ENCODE measurements around the gene PSMD1. TPM values are rescaled to one million over a fixed set of nuclear protein-coding genes. Genes with fewer than 3 reads are reported as not detected.
"Not testable (repeated sequence)": the region's sequence is repeated elsewhere in the genome, so short reads cannot be mapped to it uniquely, and the experiment has no call there.

The PSMD1 gene
- total RNA-seq, 1 donor from 2014 or later: 95.1 TPM

GRCh38 chr2:231117922-231118613, 61.4 kb downstream of the PSMD1 start:
- DNase-seq: no peak

- DNase-seq: no peak
Measured at GRCh38 chr2:231118614-231118942, 61.9 kb downstream of the PSMD1 start.

- DNase-seq: no peak
Measured at GRCh38 chr2:231123362-231123898, 66.8 kb downstream of the PSMD1 start.

GRCh38 chr2:231124838-231125568, 68.3 kb downstream of the PSMD1 start, which contains the start of gene HTR2B:
Gene HTR2B, minus strand, starts transcription at chr2:231125042. Its CDS starts 1,278 bp downstream, at chr2:231123764.
- peak; percentile 40 for DNase-seq

- DNase-seq: no peak
Measured at GRCh38 chr2:231126123-231126522, 69.5 kb downstream of the PSMD1 start.

GRCh38 chr2:231127480-231127879, 70.8 kb downstream of the PSMD1 start:
- DNase-seq: no peak

GRCh38 chr2:231127936-231128335, 71.3 kb downstream of the PSMD1 start:
- DNase-seq: no peak

- no peak for DNase-seq
Measured at GRCh38 chr2:231128541-231128940, 71.9 kb downstream of the PSMD1 start.

GRCh38 chr2:231129216-231129615, 72.5 kb downstream of the PSMD1 start:
- DNase-seq: no peak

- DNase-seq: no peak
Measured at GRCh38 chr2:231130336-231131056, 73.8 kb downstream of the PSMD1 start.

- DNase-seq: no peak
Measured at GRCh38 chr2:231132129-231132528, 75.5 kb downstream of the PSMD1 start.

GRCh38 chr2:231133365-231134099, 76.9 kb downstream of the PSMD1 start:
- no peak for DNase-seq

GRCh38 chr2:231134910-231135655, 78.4 kb downstream of the PSMD1 start:
- DNase-seq: no peak

GRCh38 chr2:231138699-231139098, 82.0 kb downstream of the PSMD1 start:
- DNase-seq: peak; percentile 76

- no peak for DNase-seq
Measured at GRCh38 chr2:231139796-231140195, 83.1 kb downstream of the PSMD1 start.

GRCh38 chr2:231140808-231141207, 84.1 kb downstream of the PSMD1 start:
- DNase-seq: not testable (repeated sequence)

GRCh38 chr2:231144896-231145295, 88.2 kb downstream of the PSMD1 start:
- no peak for DNase-seq

- DNase-seq: no peak
Measured at GRCh38 chr2:231146665-231147064, 90.0 kb downstream of the PSMD1 start.

GRCh38 chr2:231152800-231153557, 96.3 kb downstream of the PSMD1 start:
- DNase-seq: no peak

- DNase-seq: no peak
Measured at GRCh38 chr2:231159306-231159705, 102.6 kb downstream of the PSMD1 start.

- no peak for DNase-seq
Measured at GRCh38 chr2:231160701-231161100, 104.0 kb downstream of the PSMD1 start.

Data from tongue (tissue), 2 donors.